Keratinocyte (primary cell): Measurements from ENCODE around the gene RNF148. TPM values are rescaled to one million over a fixed set of nuclear protein-coding genes. Genes with fewer than 3 reads are reported as not detected.

Experiments
- DNase-seq: peaks from one replicate; pipeline ENCODE4 v3.0.0-alpha.2; 2011; ENCODE audit warnings: low read depth, missing footprints, low spot score
- FAIRE-seq: peaks from 2 replicates; lab custom pipeline; 2011; peaks lifted over from hg19 to GRCh38; lab: Jason Lieb, UNC
- H2AFZ ChIP-seq: 2 replicates; pipeline ENCODE4 v1.6.0; 2012; ENCODE audit warnings: low read length, control low read depth, inconsistent platforms; ENCODE audit not compliant: control insufficient read depth
- H3K27ac ChIP-seq: 2 replicates; pipeline ENCODE4 v1.5.1; 2011; ENCODE audit warnings: low read length; ENCODE audit not compliant: control insufficient read depth, insufficient read depth
- H3K27me3 ChIP-seq: 3 replicates; pipeline ENCODE4 v1.6.0; 2011; ENCODE audit warnings: low read length; ENCODE audit not compliant: control insufficient read depth, insufficient read depth; ENCODE audit errors: extremely low read depth
- H3K36me3 ChIP-seq, 2 experiments: 2 replicates in 1 of 2; 3 replicates in 1 of 2; pipeline ENCODE4 v1.5.1; 2011; ENCODE audit warnings: low read length in 2 of 2, mild to moderate bottlenecking in 1 of 2; ENCODE audit not compliant: control insufficient read depth in 2 of 2, insufficient read depth in 2 of 2; ENCODE audit errors: extremely low read depth in 1 of 2
- H3K4me1 ChIP-seq: 3 replicates; pipeline ENCODE4 v1.5.1; 2011; ENCODE audit warnings: low read length; ENCODE audit not compliant: control insufficient read depth, insufficient read depth; ENCODE audit errors: extremely low read depth
- H3K4me2 ChIP-seq: 3 replicates; pipeline ENCODE4 v1.6.0; 2011; ENCODE audit warnings: low read depth, low read length; ENCODE audit not compliant: control insufficient read depth, insufficient read depth; ENCODE audit errors: extremely low read depth
- H3K4me3 ChIP-seq, 3 experiments: fragments of 200-600 bp in 1 of 3; sonication (generic) in 1 of 3; 2 replicates in 2 of 3; 3 replicates in 1 of 3; pipeline ENCODE4 v1.5.1; 2011 to 2016; ENCODE audit warnings: low read length in 3 of 3, mild to moderate bottlenecking in 3 of 3, control low read depth in 2 of 3, inconsistent platforms in 1 of 3, low read depth in 1 of 3, mixed read lengths in 1 of 3, mixed run types in 1 of 3, moderate library complexity in 1 of 3; ENCODE audit not compliant: control insufficient read depth in 2 of 3, insufficient read depth in 2 of 3; ENCODE audit errors: extremely low read depth in 1 of 3
- H3K79me2 ChIP-seq: 2 replicates; pipeline ENCODE4 v1.6.0; 2012; ENCODE audit warnings: low read length; ENCODE audit not compliant: control insufficient read depth, insufficient read depth
- H3K9ac ChIP-seq: 3 replicates; pipeline ENCODE4 v1.6.0; 2011; ENCODE audit warnings: low read length; ENCODE audit not compliant: control insufficient read depth, insufficient read depth; ENCODE audit errors: extremely low read depth
- H3K9me1 ChIP-seq: 3 replicates; pipeline ENCODE4 v1.6.0; 2011; ENCODE audit warnings: low read length; ENCODE audit not compliant: control insufficient read depth, insufficient read depth; ENCODE audit errors: extremely low read depth
- H3K9me3 ChIP-seq: 2 replicates; pipeline ENCODE4 v1.5.1; 2012; ENCODE audit warnings: low read depth, low read length; ENCODE audit not compliant: control insufficient read depth
- H4K20me1 ChIP-seq: 3 replicates; pipeline ENCODE4 v1.6.0; 2011; ENCODE audit warnings: low read length; ENCODE audit not compliant: control insufficient read depth, insufficient read depth; ENCODE audit errors: extremely low read depth
- CTCF ChIP-seq, 3 experiments: IDR thresholded peaks in 1 of 3; conservative IDR thresholded peaks in 1 of 3; optimal IDR thresholded peaks in 1 of 3; 2 replicates in 2 of 3; 3 replicates in 1 of 3; pipeline versions ENCODE3 to v1.5.1; 2011; ENCODE audit warnings: low read length in 3 of 3, mild to moderate bottlenecking in 3 of 3, moderate library complexity in 2 of 3, control low read depth in 1 of 3, inconsistent platforms in 1 of 3; ENCODE audit not compliant: insufficient read depth in 2 of 3; ENCODE audit errors: extremely low read depth in 1 of 3
- EZH2 ChIP-seq: IDR thresholded peaks from one replicate; pipeline ENCODE4 v1.6.1; 2012; ENCODE audit warnings: inconsistent platforms, mild to moderate bottlenecking, low read length, moderate library complexity
- dilution Hi-C: fragments of 300-500 bp; cut with MboI; formaldehyde crosslinking; loops from one replicate; pipeline ENCODE4 v1.7.0; 2020; ENCODE audit warnings: low sequenced_read_pairs; ENCODE audit not compliant: extremely low pct_ligation_motif_present
- polyA plus RNA-seq, 5 experiments: library from polyadenylated mRNA; depleted of rRNA in 3 of 5; stranded (reverse) in 3 of 5; stranded (forward) in 1 of 5; unstranded in 1 of 5; fragments of >200 nt; gene quantifications; 1 replicate in 1 of 5; 2 replicates in 3 of 5; 3 replicates in 1 of 5; pipeline versions ENCODE4 v1.2.1 to v1.2.3, GENCODE V29; 2011 to 2012; ENCODE audit warnings: missing spikeins in 2 of 5, low read depth in 1 of 5, low replicate concordance in 1 of 5

The RNF148 gene
- polyA plus RNA-seq, 1 donor (not counting 4 experiments of a cell fraction or from before 2014, with no cell fraction given), result not detected

- FAIRE-seq, result no peak
- no peak overlapping the region for H3K4me3 ChIP-seq
- no peaks in the 10 kb centered on the region for H3K36me3 ChIP-seq
- no peak for DNase-seq
- no peaks in the 10 kb centered on the region for H3K4me1 ChIP-seq
- no peaks in the 10 kb centered on the region for H3K9me1 ChIP-seq
- no peak overlapping the region for H3K4me2 ChIP-seq
- H4K20me1 ChIP-seq, result no peaks in the 10 kb centered on the region
- no peak overlapping the region for H2AFZ ChIP-seq
- no peak overlapping the region for H3K9ac ChIP-seq
- H3K79me2 ChIP-seq, result no peaks in the 10 kb centered on the region
- H3K27me3 ChIP-seq, result no peaks in the 10 kb centered on the region
- no peak overlapping the region for H3K27ac ChIP-seq
- dilution Hi-C loops, result no loop called here
- TF ChIP-seq CTCF (optimal IDR thresholded peaks at IDR 0.05 in 1 of 3, IDR thresholded peaks at IDR 0.05 in 1 of 3, conservative IDR thresholded peaks at IDR 0.05 in 1 of 3; ENCODE audit: extremely low read depth in 1 of 3, insufficient read depth in 2 of 3, low read length in 3 of 3) (no peak), EZH2 (no peak)
- no peaks in the 10 kb centered on the region for H3K9me3 ChIP-seq
These were observed 30.2 kb downstream of the RNF148 start for GRCh38 chr7:122672536-122672935.

GRCh38 chr7:122663733-122664132, 39.0 kb downstream of the RNF148 start:
- Histone ChIP-seq H3K9ac (no peak overlapping the region), H3K27ac (no peak overlapping the region), H3K9me1 (no peaks in the 10 kb centered on the region), H3K9me3 (no peaks in the 10 kb centered on the region), H2AFZ (no peak overlapping the region), H3K27me3 (no peaks in the 10 kb centered on the region), H3K79me2 (no peaks in the 10 kb centered on the region), H3K36me3 (no peaks in the 10 kb centered on the region), H3K4me3 (no peak overlapping the region), H4K20me1 (no peaks in the 10 kb centered on the region), H3K4me1 (no peaks in the 10 kb centered on the region), H3K4me2 (no peak overlapping the region)
- FAIRE-seq (no peak), DNase-seq (no peak)
- dilution Hi-C loops, result no loop called here
- TF ChIP-seq EZH2 (no peak), CTCF (optimal IDR thresholded peaks at IDR 0.05 in 1 of 3, IDR thresholded peaks at IDR 0.05 in 1 of 3, conservative IDR thresholded peaks at IDR 0.05 in 1 of 3; ENCODE audit: extremely low read depth in 1 of 3, insufficient read depth in 2 of 3, low read length in 3 of 3) (no peak)
